ENCODE measurements around the gene STOX2.
A peak's percentile ranks its signal among the peaks of the same experiment; 100 is the strongest.

The STOX2 gene

GRCh38 chr4:183888564-183888963 is 16.5 kb upstream of the STOX2 start:
- DNase-seq (ENCODE audit: low spot score), result no peak

- DNase-seq (ENCODE audit: low spot score), result no peak
Observed at GRCh38 chr4:183889190-183889589, 15.9 kb upstream of the STOX2 start.

GRCh38 chr4:183897193-183897592 is 7.9 kb upstream of the STOX2 start:
- no peak for DNase-seq (ENCODE audit: low spot score)

GRCh38 chr4:183898456-183898855 is 6.7 kb upstream of the STOX2 start:
- no peak for DNase-seq (ENCODE audit: low spot score)

GRCh38 chr4:183903021-183903760 is 1.9 kb upstream of the STOX2 start:
- DNase-seq (ENCODE audit: low spot score), result no peak

- DNase-seq (ENCODE audit: low spot score), result peak; percentile 13
Observed at GRCh38 chr4:183905593-183906488, 734 bp downstream of the STOX2 start.

GRCh38 chr4:183906489-183906738 is 1.3 kb downstream of the STOX2 start:
- DNase-seq (ENCODE audit: low spot score), result no peak

GRCh38 chr4:183906739-183907651 is 1.9 kb downstream of the STOX2 start:
- no peak for DNase-seq (ENCODE audit: low spot score)

GRCh38 chr4:183907871-183908683 is 3.0 kb downstream of the STOX2 start:
- no peak for DNase-seq (ENCODE audit: low spot score)

- no peak for DNase-seq (ENCODE audit: low spot score)
Observed at GRCh38 chr4:183909187-183909586, 4.1 kb downstream of the STOX2 start.

- DNase-seq (ENCODE audit: low spot score), result no peak
Observed at GRCh38 chr4:183909801-183910200, 4.7 kb downstream of the STOX2 start.

GRCh38 chr4:183912585-183912984 is 7.5 kb downstream of the STOX2 start:
- DNase-seq (ENCODE audit: low spot score), result no peak

GRCh38 chr4:183915976-183916375 is 10.9 kb downstream of the STOX2 start:
- no peak for DNase-seq (ENCODE audit: low spot score)

- DNase-seq (ENCODE audit: low spot score), result no peak
Observed at GRCh38 chr4:183918696-183919095, 13.6 kb downstream of the STOX2 start.

- no peak for DNase-seq (ENCODE audit: low spot score)
Observed at GRCh38 chr4:183919141-183919540, 14.0 kb downstream of the STOX2 start.

- DNase-seq (ENCODE audit: low spot score), result no peak
Observed at GRCh38 chr4:183920512-183920911, 15.4 kb downstream of the STOX2 start.

GRCh38 chr4:183921335-183921734 is 16.2 kb downstream of the STOX2 start:
- DNase-seq (ENCODE audit: low spot score), result no peak

GRCh38 chr4:183924362-183925044 is 19.4 kb downstream of the STOX2 start:
- DNase-seq (ENCODE audit: low spot score), result no peak

GRCh38 chr4:183926950-183927349 is 21.8 kb downstream of the STOX2 start:
- DNase-seq (ENCODE audit: low spot score), result no peak

- DNase-seq (ENCODE audit: low spot score), result no peak
Observed at GRCh38 chr4:183932576-183932975, 27.5 kb downstream of the STOX2 start.

GRCh38 chr4:183934761-183935160 is 29.7 kb downstream of the STOX2 start:
- DNase-seq (ENCODE audit: low spot score), result no peak
